HG03575 (cell line): ENCODE results near the gene ZNF84.
A peak's percentile ranks its signal among the peaks of the same experiment; 100 is the strongest.

Experiments
- ATAC-seq: cut with Tn5 transposase; IDR thresholded peaks from one replicate; pipeline ENCODE4 v1.9.1; 2021; ENCODE audit not compliant: unreplicated experiment, insufficient number of reproducible peaks, low FRiP score; ENCODE audit errors: extremely low read depth

The ZNF84 gene

DNA sequence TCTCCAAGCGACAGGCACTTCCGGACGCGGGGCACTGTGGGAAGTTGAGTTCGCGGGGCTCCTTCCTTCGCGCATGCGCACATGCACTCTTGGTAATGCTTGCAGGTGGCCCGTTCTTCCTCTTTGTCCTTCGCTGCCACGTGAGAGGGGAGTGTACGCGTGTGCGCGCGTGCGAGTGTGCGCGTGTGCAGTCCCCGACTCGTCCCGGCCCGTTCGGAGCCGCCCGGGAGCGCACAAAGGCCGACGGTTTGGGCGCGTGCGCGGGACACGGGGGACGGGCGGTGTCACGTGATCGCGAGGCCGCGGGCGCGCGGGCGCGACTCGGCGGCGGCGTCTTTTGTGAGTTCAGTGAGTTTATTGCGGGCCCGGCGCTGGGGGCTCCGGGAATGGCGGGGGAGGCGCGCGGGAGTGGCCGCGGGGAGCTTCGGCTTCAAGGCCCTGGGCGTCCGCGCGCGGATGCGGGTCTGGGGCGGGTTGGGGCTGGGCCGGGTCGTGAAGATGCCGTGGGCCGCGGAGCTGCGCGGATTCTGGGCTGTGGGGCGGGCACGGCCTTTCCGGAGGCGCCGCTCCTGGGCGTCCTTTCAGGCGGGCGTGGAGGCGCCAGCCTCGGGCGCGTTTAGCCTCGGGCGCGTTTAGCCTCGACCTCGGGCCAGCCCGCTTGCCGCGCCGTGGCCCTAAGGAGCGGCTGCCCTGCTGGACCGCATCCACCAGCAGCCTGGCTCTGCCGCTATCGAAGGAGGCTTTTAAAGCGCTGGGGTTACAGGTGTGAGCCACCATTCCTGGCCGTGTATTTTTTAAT lies at the start of gene ZNF84:
ZNF84 (plus strand) TSS at position 303 of the 799 bp plus-strand sequence. CDS start 3,959 bp downstream, outside the sequence.
- ATAC-seq = peak; percentile 74

DNA sequence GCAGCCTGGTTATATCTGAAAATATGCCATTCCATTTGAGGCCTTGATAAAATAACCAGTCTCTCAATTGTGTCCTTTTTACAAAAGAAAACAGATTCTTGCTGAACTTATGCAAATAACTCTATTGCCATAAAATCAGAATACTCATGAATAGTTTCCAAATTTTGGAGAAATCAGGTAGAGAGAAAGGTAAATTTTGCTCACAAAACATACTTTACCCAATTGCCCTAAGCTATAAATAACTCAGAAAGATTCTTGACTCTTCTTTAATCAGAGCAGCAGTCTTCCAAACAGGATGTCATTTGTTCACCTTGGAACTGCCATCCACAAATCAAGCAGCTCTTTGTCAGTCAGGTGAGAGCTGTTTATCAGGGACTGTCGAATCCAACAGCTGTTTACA lies 38.6 kb upstream of the ZNF84 start:
- ATAC-seq = no peak

DNA sequence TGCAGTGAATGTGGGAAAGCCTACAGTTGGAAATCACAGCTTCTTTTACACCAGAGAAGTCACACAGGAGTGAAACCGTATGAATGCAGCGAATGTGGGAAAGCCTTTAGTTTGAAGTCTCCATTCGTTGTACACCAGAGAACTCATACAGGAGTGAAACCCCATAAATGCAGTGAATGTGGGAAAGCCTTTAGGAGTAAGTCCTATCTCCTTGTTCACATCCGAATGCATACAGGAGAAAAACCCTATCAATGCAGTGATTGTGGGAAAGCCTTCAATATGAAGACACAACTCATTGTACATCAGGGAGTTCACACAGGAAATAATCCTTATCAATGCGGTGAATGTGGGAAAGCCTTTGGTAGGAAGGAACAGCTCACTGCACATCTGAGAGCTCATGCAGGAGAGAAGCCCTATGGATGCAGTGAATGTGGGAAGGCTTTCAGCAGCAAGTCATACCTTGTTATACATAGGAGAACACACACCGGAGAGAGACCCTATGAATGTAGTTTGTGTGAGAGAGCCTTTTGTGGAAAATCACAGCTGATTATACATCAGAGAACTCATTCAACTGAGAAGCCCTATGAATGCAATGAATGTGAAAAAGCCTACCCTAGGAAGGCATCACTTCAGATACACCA lies 26.5 kb upstream of the ZNF84 start:
- ATAC-seq = no peak

DNA sequence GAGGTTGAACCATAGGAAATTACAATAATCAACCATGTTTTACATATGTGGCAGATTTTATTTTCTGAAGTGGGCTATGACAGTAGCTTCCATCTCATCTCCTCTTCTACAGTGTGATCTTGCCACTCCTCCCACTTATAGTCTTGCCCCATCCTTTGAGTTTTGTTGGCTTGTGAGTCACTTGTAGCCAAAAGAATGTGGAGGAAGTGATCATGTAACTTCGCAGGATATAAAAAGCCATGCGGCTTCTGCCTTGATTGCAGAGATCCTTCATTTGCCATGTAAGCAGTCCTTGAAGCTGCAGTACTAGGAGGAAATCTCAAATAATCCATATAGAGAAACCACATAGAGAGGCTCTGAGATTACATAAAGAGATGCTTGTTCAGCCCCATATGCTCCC lies 13.7 kb upstream of the ZNF84 start:
- ATAC-seq = no peak

DNA sequence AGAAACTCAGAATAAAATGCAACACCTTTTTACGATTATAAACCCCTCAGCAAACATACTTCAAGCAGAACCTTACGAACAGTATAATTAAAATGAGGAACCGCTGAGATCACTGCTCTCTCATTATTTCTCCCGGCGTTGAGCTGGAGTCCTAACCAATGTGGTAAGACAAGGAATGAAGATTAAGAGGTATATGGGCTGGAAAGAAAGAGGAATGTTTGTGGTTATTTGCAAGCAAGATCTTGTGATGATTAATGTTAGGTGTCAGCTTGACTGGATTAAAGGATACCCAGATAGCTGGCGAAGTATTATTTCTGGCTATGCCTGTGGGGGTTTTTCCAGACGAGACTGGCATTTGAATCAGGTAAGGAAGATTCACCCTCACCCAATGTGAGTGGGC lies 10.3 kb upstream of the ZNF84 start:
- no peak for ATAC-seq

DNA sequence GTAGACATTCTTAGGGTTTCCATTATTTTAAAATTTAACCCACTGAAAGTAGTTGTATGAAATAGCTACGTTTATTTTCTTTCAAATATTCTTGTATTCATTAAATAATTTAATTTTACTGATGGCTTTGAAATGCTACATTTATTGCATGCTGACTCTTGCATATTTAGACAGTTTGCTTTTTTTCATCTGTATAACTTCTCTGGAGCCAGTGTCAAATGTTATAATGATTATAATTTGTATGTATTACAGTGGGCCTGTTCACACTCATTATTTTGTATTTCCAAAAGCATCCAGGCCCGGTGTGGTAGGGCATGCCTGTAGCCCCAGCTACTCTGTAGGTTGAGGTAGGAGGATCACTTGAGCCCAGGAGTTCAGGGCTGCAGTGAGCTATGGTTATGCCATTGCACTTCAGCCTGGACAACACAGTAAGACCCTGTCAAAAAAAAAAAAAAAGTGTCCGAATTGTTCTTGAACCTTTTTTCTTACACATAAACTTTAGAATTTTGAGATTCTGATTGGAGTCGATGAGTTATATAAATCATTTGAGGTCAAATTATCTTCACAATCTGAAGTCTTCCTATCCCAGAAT lies 905 bp downstream of the ZNF84 start:
- no peak for ATAC-seq

DNA sequence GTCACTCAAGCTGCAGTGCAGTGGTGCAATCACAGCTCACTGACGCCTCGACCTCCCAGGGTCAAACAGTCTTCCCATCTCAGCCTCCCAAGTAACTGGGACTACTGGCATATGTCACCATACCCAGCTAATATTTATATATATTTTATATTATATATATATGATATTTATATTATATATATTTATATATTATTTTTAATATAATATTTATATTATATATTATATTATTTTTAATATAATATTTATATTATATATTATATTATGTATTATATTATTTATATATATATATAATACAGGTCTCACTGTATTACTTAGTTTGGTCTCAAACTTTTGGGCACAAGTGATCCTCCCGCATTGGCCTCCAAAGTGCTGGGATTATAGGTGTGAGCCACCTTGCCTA lies 9.4 kb downstream of the ZNF84 start:
- ATAC-seq = no peak

DNA sequence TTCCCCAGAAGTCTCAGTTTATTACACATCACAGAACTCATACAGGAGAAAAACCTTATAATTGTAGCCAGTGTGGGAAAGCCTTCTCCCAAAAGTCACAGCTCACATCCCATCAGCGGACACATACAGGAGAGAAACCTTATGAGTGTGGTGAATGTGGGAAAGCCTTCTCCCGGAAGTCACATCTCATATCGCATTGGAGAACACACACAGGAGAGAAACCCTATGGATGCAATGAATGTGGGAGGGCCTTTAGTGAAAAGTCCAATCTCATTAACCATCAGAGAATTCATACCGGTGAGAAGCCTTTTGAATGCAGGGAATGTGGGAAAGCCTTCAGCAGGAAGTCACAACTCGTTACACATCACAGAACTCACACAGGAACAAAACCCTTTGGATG lies 20.1 kb downstream of the ZNF84 start:
- ATAC-seq = no peak

DNA sequence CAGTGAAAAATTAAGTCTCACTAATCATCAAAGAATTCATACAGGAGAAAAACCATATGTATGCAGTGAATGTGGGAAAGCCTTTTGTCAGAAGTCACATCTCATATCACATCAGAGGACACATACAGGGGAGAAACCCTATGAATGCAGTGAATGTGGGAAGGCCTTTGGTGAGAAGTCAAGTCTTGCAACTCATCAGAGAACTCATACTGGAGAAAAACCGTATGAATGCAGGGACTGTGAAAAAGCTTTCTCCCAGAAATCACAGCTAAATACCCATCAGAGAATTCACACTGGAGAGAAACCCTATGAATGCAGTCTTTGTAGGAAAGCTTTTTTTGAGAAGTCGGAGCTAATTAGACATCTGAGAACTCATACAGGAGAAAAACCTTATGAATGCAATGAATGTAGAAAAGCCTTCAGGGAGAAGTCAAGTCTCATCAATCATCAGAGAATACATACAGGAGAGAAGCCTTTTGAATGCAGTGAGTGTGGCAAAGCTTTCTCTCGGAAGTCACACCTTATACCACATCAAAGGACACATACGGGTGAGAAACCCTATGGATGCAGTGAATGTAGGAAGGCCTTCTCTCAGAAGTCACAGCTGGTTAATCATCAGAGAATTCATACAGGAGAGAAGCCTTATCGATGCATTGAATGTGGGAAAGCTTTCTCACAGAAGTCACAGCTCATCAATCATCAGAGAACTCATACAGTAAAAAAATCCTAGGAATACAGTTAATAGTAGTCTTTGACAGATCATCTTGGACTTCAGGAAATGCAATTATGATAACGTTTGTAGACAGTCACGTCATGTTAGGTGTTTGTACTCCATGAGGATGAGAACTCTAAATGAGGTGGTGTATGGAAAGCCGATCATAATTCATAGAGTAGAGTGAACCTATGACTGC lies 21.1 kb downstream of the ZNF84 start:
- no peak for ATAC-seq

DNA sequence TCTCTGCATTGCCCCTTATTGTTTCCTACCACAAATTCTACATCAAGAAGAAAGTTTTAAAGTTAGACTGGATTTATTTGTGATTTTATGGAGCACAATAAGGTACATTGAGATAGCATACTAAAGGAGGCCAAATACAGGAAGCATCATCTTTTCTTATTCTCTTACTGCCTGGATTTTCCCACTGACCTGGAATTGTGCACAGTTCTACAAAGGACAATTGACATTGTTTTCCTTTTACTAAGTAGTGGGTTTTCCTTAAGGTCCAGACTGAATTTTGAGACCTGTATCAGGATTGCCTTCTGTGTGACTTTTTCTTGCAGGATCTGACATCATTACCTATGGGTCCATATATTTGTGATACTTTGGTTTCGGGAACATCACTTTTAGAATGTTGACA lies 24.6 kb downstream of the ZNF84 start:
- no peak for ATAC-seq

DNA sequence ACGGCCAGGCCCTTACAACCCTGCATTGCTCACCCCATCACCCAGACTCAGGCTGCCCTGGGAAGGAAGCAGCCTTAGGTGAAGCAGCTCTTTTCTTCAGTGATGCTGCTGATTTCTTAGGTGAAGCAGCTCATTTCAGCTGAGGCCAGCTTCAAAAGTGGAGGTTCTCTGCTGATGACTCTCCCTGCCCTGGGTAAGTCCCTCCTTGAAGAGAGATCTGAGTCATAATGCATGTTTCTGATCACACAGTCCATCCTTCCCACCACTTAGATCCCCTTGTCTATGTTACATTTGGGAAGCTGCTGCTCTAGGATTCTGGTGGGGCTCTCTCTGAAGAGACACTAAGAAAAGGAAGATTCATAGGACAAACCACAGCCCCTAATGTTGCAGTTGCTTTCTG lies 26.2 kb downstream of the ZNF84 start:
- no peak for ATAC-seq

DNA sequence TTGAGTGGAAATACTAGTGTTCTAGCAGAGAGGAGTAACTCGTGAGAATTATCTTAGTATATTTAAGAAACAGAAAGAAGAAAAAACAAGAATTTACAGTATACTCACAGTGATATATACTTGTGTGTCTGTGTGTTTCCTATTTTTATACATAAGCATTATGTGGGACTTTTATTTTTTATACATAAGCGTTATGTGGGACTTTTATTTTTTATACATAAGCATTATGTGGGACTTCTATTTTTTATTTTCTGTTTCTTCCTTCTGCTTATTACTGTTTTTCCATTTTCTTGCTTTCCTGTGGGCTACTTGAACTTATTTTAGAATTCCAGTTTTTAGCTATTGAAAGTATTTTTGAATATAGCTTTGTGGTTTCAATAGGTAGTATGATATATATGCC lies 36.5 kb downstream of the ZNF84 start:
- no peak for ATAC-seq

DNA sequence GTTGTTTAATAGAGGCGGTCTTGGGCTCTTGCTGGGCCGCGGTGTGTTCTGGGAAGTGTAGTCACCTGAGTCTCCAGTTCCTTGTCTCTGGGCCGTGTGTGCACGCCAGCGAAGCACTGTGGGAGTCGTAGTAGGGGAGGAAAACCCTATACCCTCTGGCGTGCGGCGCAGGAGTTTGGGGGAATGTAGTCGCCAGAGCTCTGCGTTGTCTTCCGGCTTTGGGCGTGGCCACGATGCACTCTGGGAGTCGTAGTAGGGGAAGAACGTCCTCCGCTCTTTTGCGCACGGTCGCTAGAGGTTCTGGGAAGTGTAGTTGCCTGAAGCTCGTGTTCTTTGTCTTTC lies 42.7 kb downstream of the ZNF84 start:
- peak; percentile 47 for ATAC-seq

DNA sequence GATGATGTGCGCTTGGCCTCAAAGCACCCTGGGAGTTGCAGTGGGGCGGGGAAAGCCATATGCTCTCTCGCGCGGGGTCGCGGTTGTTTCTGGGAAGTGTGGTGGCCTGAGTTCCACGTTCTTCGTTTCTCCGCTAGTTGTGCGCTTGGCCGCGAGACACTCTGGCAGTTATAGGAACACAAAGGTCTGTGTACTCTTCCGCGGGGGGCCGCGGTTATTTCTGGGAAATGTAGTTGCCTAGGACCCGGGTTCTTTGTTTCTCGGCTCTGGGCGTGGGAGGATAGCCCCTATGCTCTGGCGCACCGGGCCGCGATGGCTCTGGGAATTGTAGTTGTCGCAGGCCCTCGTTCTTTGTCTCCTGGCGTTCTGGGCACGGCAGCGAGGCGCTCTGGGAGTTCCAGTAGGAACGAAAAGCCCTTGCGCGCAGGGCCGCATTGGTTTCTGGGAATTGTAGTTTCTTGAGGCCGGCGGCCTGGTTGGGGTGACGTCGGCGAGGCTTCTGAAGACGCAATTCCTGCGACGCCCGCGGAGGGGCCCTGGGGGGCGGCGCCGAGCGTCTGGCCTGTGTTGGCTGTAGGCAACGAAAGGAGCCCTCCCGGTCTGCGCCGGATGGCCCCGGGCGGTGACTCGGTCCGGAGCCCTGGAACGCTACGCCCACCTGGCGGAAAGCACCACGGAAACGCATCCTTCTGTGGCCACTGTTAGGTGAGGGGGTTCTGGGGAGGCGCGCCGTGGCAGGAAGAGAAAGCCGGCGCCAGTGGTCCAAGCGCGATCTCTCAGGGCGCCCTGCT lies 43.3 kb downstream of the ZNF84 start, which contains the start of gene ZNF140:
ZNF140 (plus strand) TSS at position 556 of the 791 bp plus-strand sequence. CDS start 398 bp downstream, outside the sequence.
- peak; percentile 29 for ATAC-seq

DNA sequence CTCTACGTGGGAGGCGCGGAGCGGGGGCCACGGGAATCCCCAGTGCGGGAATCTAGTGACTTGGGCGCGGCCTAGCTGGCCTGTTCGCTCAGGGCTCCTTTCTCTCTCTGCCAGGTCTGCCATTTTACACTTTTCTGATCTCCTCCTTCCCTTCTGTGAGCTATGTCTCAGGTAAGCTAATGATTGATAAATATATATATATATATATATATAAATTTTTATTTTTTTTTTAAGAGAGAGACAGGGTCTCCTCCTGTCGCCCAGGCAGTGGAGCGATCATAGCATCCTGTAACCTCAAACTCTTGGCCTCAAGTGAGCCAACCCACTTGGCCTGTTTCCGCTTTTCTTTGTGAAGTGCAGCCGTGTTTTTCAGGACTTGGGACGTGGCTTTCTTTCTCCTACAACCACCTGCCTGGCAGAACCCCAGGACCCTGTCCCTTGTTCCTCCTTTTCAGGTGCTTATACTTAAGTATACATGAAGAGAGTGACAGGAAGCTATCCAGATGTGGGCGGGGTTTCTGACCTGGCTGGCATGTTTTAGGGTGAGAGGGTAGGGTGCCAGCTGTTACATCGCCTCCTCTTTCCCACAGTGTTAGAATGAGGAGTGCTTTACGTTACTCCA lies 44.0 kb downstream of the ZNF84 start:
- ATAC-seq = no peak

DNA sequence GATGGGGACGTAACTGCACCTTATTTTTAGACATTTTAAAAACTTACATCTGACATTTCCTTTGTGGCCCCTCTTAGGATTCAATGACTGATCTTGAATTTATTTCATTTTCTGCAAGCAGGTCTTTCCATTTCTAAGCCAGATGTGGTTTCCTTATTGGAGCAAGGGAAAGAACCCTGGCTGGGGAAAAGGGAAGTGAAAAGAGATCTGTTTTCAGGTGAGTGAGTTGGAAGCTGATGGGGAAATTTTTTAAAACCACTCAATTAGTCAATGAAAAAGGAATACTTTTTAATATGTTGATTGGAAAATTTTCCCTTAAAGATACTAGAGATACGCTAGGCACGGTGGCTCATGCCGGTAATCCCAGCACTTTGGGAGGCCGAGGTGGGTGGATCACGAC lies 46.0 kb downstream of the ZNF84 start:
- ATAC-seq = no peak

DNA sequence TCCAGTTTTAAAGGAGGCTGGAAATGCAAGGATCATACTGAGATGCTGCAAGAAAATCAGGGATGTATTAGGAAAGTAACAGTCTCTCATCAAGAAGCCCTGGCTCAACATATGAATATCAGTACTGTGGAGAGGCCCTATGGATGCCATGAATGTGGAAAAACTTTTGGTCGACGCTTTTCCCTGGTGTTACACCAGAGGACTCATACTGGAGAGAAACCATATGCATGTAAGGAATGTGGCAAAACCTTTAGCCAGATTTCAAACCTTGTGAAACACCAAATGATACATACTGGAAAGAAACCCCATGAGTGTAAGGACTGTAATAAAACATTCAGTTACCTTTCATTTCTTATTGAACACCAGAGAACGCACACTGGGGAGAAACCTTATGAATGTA lies 68.3 kb downstream of the ZNF84 start:
- ATAC-seq = no peak

DNA sequence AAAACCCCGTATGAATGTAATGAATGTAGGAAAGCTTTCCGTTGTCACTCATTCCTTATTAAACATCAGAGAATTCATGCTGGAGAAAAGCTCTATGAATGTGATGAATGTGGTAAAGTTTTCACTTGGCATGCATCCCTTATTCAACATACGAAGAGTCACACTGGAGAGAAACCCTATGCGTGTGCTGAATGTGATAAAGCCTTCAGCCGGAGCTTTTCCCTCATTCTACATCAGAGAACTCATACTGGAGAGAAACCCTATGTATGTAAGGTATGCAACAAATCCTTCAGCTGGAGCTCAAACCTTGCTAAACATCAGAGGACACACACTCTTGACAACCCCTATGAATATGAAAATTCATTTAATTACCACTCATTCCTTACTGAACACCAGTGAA lies 68.9 kb downstream of the ZNF84 start:
- no peak for ATAC-seq
